Smooth muscle cell (in vitro differentiated cells): Measurements from ENCODE around the gene IGLON5. TPM values are rescaled to one million over a fixed set of nuclear protein-coding genes. Genes with fewer than 3 reads are reported as not detected.

Source experiments
- DNase-seq: peaks from one replicate; lab custom pipeline; 2025; ENCODE audit not compliant: unreplicated experiment; lab: John Stamatoyannopoulos, UW
- H2AFZ ChIP-seq: fragments of 200-600 bp; sonication (generic); 2 replicates; pipeline ENCODE4 v1.6.0; 2016; ENCODE audit warnings: antibody characterized with exemption, low read depth, mild to moderate bottlenecking
- H3F3A ChIP-seq: fragments of 200-600 bp; sonication (generic); 2 replicates; pipeline ENCODE4 v1.6.0; 2017; ENCODE audit warnings: antibody characterized with exemption, low read depth
- H3K27ac ChIP-seq: fragments of 200-600 bp; sonication (generic); 2 replicates; pipeline ENCODE4 v1.5.1; 2016; ENCODE audit warnings: low read depth, mild to moderate bottlenecking
- H3K27me3 ChIP-seq: fragments of 200-600 bp; sonication (generic); 2 replicates; pipeline ENCODE4 v1.6.1; 2016; ENCODE audit warnings: low read depth, mild to moderate bottlenecking
- H3K36me3 ChIP-seq: fragments of 200-600 bp; sonication (generic); 2 replicates; pipeline ENCODE4 v1.5.1; 2016; ENCODE audit warnings: low read depth
- H3K4me1 ChIP-seq: fragments of 200-600 bp; sonication (generic); 2 replicates; pipeline ENCODE4 v1.5.1; 2016; ENCODE audit warnings: low read depth
- H3K4me2 ChIP-seq: fragments of 200-600 bp; sonication (generic); 2 replicates; pipeline ENCODE4 v1.6.0; 2016; ENCODE audit warnings: mild to moderate bottlenecking
- H3K4me3 ChIP-seq: fragments of 200-600 bp; sonication (generic); 2 replicates; pipeline ENCODE4 v1.5.1; 2016; ENCODE audit warnings: mild to moderate bottlenecking
- H3K79me2 ChIP-seq: fragments of 200-600 bp; sonication (generic); 2 replicates; pipeline ENCODE4 v1.6.0; 2016; ENCODE audit warnings: low read depth, mild to moderate bottlenecking
- H3K9ac ChIP-seq: fragments of 200-600 bp; sonication (generic); 2 replicates; pipeline ENCODE4 v1.6.0; 2016; ENCODE audit warnings: low read depth
- H3K9me3 ChIP-seq: fragments of 200-600 bp; sonication (generic); replicated peaks from 2 replicates; pipeline ENCODE4 v1.5.1; 2016; ENCODE audit warnings: low read depth
- H4K20me1 ChIP-seq: fragments of 200-600 bp; sonication (generic); 2 replicates; pipeline ENCODE4 v1.6.0; 2016; ENCODE audit warnings: low read depth
- CTCF ChIP-seq: fragments of 200-600 bp; sonication (generic); IDR thresholded peaks from 2 replicates; pipeline ENCODE4 v1.5.1; 2017; ENCODE audit warnings: borderline replicate concordance, mild to moderate bottlenecking, antibody characterized with exemption; ENCODE audit not compliant: insufficient read depth, poor library complexity, severe bottlenecking
- WGBS: methylation state at CpG from one replicate; pipeline ENCODE4 v1.1.7; 2016; ENCODE audit warnings: low lambda C conversion rate; 5-methylcytosine and 5-hydroxymethylcytosine counted together
- polyA plus RNA-seq: library from polyadenylated mRNA; unstranded; fragments of >200 nt; fragmentation: Nextera tagmentation; extraction: Ambion mirVana; gene quantifications from 2 replicates; pipeline ENCODE4 v1.2.1, GENCODE V29; 2016
- total RNA-seq: library from RNA; depleted of rRNA; stranded (reverse); fragments of >200 nt; gene quantifications from 2 replicates; pipeline ENCODE4 v1.2.3, GENCODE V29; 2014

Gene IGLON5
- total and polyA plus RNA-seq, 2 experiments from 2014 or later: 3.5 to 3.8 TPM

GRCh38 chr19:51316688-51317087 lies 5.2 kb downstream of the IGLON5 start:
- H3K36me3 ChIP-seq: no peaks in the 10 kb centered on the region
- no peak for DNase-seq
- WGBS: 88% methylated on average over 7 of the region's 8 CpGs
- H3K4me1 ChIP-seq: no peaks in the 10 kb centered on the region
- H2AFZ ChIP-seq: no peak overlapping the region
- no peaks in the 10 kb centered on the region for H4K20me1 ChIP-seq
- H3K9me3 ChIP-seq: no peaks in the 10 kb centered on the region
- no peaks in the 10 kb centered on the region for H3K79me2 ChIP-seq
- TF ChIP-seq CTCF: no peak
- no peaks in the 10 kb centered on the region for H3K27me3 ChIP-seq
- H3F3A ChIP-seq: no peaks in the 10 kb centered on the region
- no peak overlapping the region for H3K4me3 ChIP-seq
- H3K9ac ChIP-seq: no peak overlapping the region
- H3K27ac ChIP-seq: no peak overlapping the region
- no peak overlapping the region for H3K4me2 ChIP-seq

- no peak overlapping the region for H3K4me3 ChIP-seq
- DNase-seq: no peak
- H3K9ac ChIP-seq: no peak overlapping the region
- no peaks in the 10 kb centered on the region for H3F3A ChIP-seq
- H2AFZ ChIP-seq: no peak overlapping the region
- WGBS: 85% methylated on average over 3 of the region's 3 CpGs
- TF ChIP-seq CTCF: no peak
- no peaks in the 10 kb centered on the region for H4K20me1 ChIP-seq
- no peak overlapping the region for H3K4me2 ChIP-seq
- no peaks in the 10 kb centered on the region for H3K9me3 ChIP-seq
- H3K27me3 ChIP-seq: no peaks in the 10 kb centered on the region
- no peaks in the 10 kb centered on the region for H3K4me1 ChIP-seq
- H3K79me2 ChIP-seq: no peaks in the 10 kb centered on the region
- no peaks in the 10 kb centered on the region for H3K36me3 ChIP-seq
- H3K27ac ChIP-seq: no peak overlapping the region
Measured at GRCh38 chr19:51317376-51317775, 5.9 kb downstream of the IGLON5 start.

GRCh38 chr19:51317968-51318367 lies 6.5 kb downstream of the IGLON5 start:
- no peak overlapping the region for H2AFZ ChIP-seq
- H3K27ac ChIP-seq: no peak overlapping the region
- H3K27me3 ChIP-seq: no peaks in the 10 kb centered on the region
- H3K9me3 ChIP-seq: no peaks in the 10 kb centered on the region
- H3K4me2 ChIP-seq: no peak overlapping the region
- H3K36me3 ChIP-seq: no peaks in the 10 kb centered on the region
- H3K4me3 ChIP-seq: no peak overlapping the region
- 90% methylated on average over 1 of the region's 1 CpG for WGBS
- H3K4me1 ChIP-seq: no peaks in the 10 kb centered on the region
- no peak for DNase-seq
- H3K79me2 ChIP-seq: no peaks in the 10 kb centered on the region
- no peak for TF ChIP-seq CTCF
- no peak overlapping the region for H3K9ac ChIP-seq
- no peaks in the 10 kb centered on the region for H3F3A ChIP-seq
- no peaks in the 10 kb centered on the region for H4K20me1 ChIP-seq
